Measurements from ENCODE around the gene EIF1. TPM values are rescaled to one million over a fixed set of nuclear protein-coding genes. Genes with fewer than 3 reads are reported as not detected.

EIF1 gene
- total RNA-seq, 2 donors from 2014 or later: 574 to 740 TPM

- Histone ChIP-seq H3K4me1 (no peaks in the 10 kb centered on the region), H3K9me3 (no peaks in the 10 kb centered on the region), H3K27ac (no peak overlapping the region), H3K9ac (ENCODE audit: low read depth in 2 of 2, low read length in 2 of 2) (no peak overlapping the region), H3K27me3 (no peaks in the 10 kb centered on the region), H3K36me3 (no peaks in the 10 kb centered on the region), H3K4me3 (no peak overlapping the region)
- intact Hi-C loops (cut with DNase I): no loop called here
- TF ChIP-seq, protein P1, sequence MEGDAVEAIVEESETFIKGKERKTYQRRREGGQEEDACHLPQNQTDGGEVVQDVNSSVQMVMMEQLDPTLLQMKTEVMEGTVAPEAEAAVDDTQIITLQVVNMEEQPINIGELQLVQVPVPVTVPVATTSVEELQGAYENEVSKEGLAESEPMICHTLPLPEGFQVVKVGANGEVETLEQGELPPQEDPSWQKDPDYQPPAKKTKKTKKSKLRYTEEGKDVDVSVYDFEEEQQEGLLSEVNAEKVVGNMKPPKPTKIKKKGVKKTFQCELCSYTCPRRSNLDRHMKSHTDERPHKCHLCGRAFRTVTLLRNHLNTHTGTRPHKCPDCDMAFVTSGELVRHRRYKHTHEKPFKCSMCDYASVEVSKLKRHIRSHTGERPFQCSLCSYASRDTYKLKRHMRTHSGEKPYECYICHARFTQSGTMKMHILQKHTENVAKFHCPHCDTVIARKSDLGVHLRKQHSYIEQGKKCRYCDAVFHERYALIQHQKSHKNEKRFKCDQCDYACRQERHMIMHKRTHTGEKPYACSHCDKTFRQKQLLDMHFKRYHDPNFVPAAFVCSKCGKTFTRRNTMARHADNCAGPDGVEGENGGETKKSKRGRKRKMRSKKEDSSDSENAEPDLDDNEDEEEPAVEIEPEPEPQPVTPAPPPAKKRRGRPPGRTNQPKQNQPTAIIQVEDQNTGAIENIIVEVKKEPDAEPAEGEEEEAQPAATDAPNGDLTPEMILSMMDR (IDR thresholded peaks at IDR 0.05): no peak
- no peak for DNase-seq
Observed at GRCh38 chr17:41707803-41708669, 19.4 kb downstream of the EIF1 start.

GRCh38 chr17:41710472-41711090, 21.9 kb downstream of the EIF1 start:
- Histone ChIP-seq H3K9ac (ENCODE audit: low read depth in 2 of 2, low read length in 2 of 2) (no peak overlapping the region), H3K4me1 (no peaks in the 10 kb centered on the region), H3K27ac (no peak overlapping the region), H3K27me3 (no peaks in the 10 kb centered on the region), H3K9me3 (no peaks in the 10 kb centered on the region), H3K36me3 (no peaks in the 10 kb centered on the region), H3K4me3 (no peak overlapping the region)
- intact Hi-C loops (cut with DNase I): no loop called here
- DNase-seq: no peak
- TF ChIP-seq, protein P1 (IDR thresholded peaks at IDR 0.05): no peak

GRCh38 chr17:41711669-41712400, 23.1 kb downstream of the EIF1 start, which contains the start of gene GAST:
Gene GAST (plus strand): TSS chr17:41712331. CDS start chr17:41715437, 3,106 bp downstream.
- TF ChIP-seq, protein P1 (IDR thresholded peaks at IDR 0.05): no peak
- Histone ChIP-seq H3K27ac (no peak within 1 kb of the TSS), H3K27me3 (no peaks in the 10 kb centered on the region), H3K4me1 (no peaks in the 10 kb centered on the region), H3K4me3 (no peak within 1 kb of the TSS), H3K9me3 (no peaks in the 10 kb centered on the region), H3K36me3 (no peaks in the 10 kb centered on the region), H3K9ac (ENCODE audit: low read depth in 2 of 2, low read length in 2 of 2) (no peak within 1 kb of the TSS)
- DNase-seq: no peak
- intact Hi-C loops (cut with DNase I): no loop called here

DNA sequence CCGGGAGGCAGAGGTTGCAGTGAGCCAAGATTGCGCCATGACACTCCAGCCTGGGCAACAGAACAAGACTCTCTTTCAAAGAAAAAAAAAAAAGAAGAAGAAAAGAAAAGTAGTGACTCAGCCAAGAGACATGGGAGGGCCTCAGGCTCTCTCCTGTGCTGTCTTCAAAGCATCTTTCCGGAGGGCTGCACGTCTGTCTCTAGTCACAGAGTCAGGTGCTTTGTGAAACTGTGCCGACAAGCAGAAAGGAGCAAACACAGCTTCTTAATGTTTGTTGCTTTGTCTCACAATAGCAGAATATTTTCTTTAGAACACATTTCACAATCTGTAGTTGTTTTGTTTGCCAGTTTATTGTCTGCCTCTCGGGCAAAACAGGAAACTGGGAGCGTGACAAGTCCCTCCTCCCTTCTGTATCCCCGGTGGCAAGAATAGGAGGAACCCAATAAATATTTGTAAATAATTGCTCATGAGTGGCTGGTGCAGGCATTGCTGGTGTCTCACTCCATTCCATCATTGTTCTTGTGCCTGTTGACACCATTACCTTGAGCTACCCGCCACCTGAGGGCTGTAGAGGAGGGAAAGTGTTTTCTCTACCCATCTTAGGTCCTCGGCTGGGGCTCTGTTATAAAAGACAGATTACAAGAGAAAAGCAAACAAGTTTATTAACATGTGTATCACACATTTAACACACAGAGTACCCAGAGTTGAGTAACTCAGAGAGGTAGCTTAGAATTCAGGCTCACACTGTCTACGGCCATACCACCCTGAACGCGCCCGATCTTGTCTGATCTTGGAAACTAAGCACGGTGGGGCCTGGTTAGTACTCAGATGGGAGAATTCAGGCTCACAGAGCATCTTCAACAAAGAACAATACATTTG, 29.0 kb downstream of the EIF1 start:
- TF ChIP-seq, protein P1 (IDR thresholded peaks at IDR 0.05): no peak
- H3K27ac ChIP-seq: no peak overlapping the region

GRCh38 chr17:41718287-41718645, 29.6 kb downstream of the EIF1 start:
- no peaks in the 10 kb centered on the region for H3K9me3 ChIP-seq
- no peak overlapping the region for H3K9ac ChIP-seq (ENCODE audit: low read depth in 2 of 2, low read length in 2 of 2)
- no peaks in the 10 kb centered on the region for H3K36me3 ChIP-seq
- TF ChIP-seq, protein P1 (IDR thresholded peaks at IDR 0.05): no peak
- no peak for DNase-seq
- no peak overlapping the region for H3K27ac ChIP-seq
- no peaks in the 10 kb centered on the region for H3K27me3 ChIP-seq
- intact Hi-C loops (cut with DNase I): no loop called here
- H3K4me3 ChIP-seq: no peak overlapping the region
- H3K4me1 ChIP-seq: no peaks in the 10 kb centered on the region

More for the DNA sequence above, 29.0 kb downstream of the EIF1 start:
- intact Hi-C loops (cut with DNase I): no loop called here
- DNase-seq: no peak
- H3K9ac ChIP-seq (ENCODE audit: low read depth in 2 of 2, low read length in 2 of 2): no peak overlapping the region
- no peaks in the 10 kb centered on the region for H3K9me3 ChIP-seq
- H3K27me3 ChIP-seq: no peaks in the 10 kb centered on the region
- H3K4me1 ChIP-seq: no peaks in the 10 kb centered on the region
- no peaks in the 10 kb centered on the region for H3K36me3 ChIP-seq
- H3K4me3 ChIP-seq: no peak overlapping the region
